HFF-Myc (cell line): ENCODE data around the gene ME3.

Source experiments
- DNase-seq: peaks from one replicate; pipeline ENCODE4 v3.0.0-alpha.2; 2011; ENCODE audit warnings: low read depth; ENCODE audit errors: extremely low read depth
- H3K4me3 ChIP-seq: replicated peaks from 2 replicates; pipeline ENCODE4 v1.5.1; 2011; ENCODE audit warnings: low read depth, mild to moderate bottlenecking, control low read depth, low read length
- CTCF ChIP-seq: IDR thresholded peaks from 2 replicates; pipeline ENCODE4 v1.5.1; 2012; ENCODE audit warnings: mild to moderate bottlenecking, low read depth, low read length, control low read depth; ENCODE audit errors: missing control alignments

Gene ME3

GRCh38 chr11:86396396-86396795, 276.0 kb downstream of the ME3 start:
- DNase-seq: no peak
- no peak for TF ChIP-seq CTCF

GRCh38 chr11:86395061-86395551, 277.3 kb downstream of the ME3 start:
- no peak for DNase-seq
- no peak for TF ChIP-seq CTCF
- no peak overlapping the region for H3K4me3 ChIP-seq

More at GRCh38 chr11:86396396-86396795, 276.0 kb downstream of the ME3 start:
- no peak overlapping the region for H3K4me3 ChIP-seq
